HT1080 (cell line): ENCODE measurements around the gene BRF1. TPM values are rescaled to one million over a fixed set of nuclear protein-coding genes. Genes with fewer than 3 reads are reported as not detected.
A peak's percentile ranks its signal among the peaks of the same experiment; 100 is the strongest.
"Not testable (repeated sequence)": the region's sequence is repeated elsewhere in the genome, so short reads cannot be mapped to it uniquely, and the experiment has no call there.

Source experiments
- DNase-seq: peaks from one replicate; pipeline ENCODE4 v3.0.0-alpha.2; 2015; ENCODE audit warnings: low read depth
- total RNA-seq: library from RNA; depleted of rRNA; stranded (reverse); fragments of >200 nt; shearing (Covaris generic); gene quantifications from 2 replicates; pipeline ENCODE4 v1.2.3, GENCODE V29; 2014

Gene BRF1
- total RNA-seq, 1 experiment from 2014 or later: 25.6 TPM

- DNase-seq: no peak
Observed at GRCh38 chr14:105290621-105291346, 10.0 kb downstream of the BRF1 start.

GRCh38 chr14:105288936-105289335 is 11.9 kb downstream of the BRF1 start:
- DNase-seq: not testable (repeated sequence)

GRCh38 chr14:105287249-105288102 is 13.3 kb downstream of the BRF1 start:
- DNase-seq: no peak

- no peak for DNase-seq
Observed at GRCh38 chr14:105286759-105287144, 14.0 kb downstream of the BRF1 start.

- no peak for DNase-seq
Observed at GRCh38 chr14:105285174-105285573, 15.6 kb downstream of the BRF1 start.

GRCh38 chr14:105283899-105284298 is 16.9 kb downstream of the BRF1 start:
- no peak for DNase-seq

- no peak for DNase-seq
Observed at GRCh38 chr14:105283028-105283427, 17.8 kb downstream of the BRF1 start.

GRCh38 chr14:105282098-105282725 is 18.6 kb downstream of the BRF1 start:
- DNase-seq: no peak

- peak; percentile 59 for DNase-seq
Observed at GRCh38 chr14:105281371-105282097, 19.3 kb downstream of the BRF1 start.

GRCh38 chr14:105280525-105280924 is 20.3 kb downstream of the BRF1 start:
- DNase-seq: no peak

GRCh38 chr14:105279642-105280361 is 21.0 kb downstream of the BRF1 start:
- DNase-seq: no peak

GRCh38 chr14:105277448-105277847 is 23.4 kb downstream of the BRF1 start:
- not testable (repeated sequence) for DNase-seq

GRCh38 chr14:105275267-105275946 is 25.4 kb downstream of the BRF1 start:
- DNase-seq: no peak

GRCh38 chr14:105274637-105275036 is 26.2 kb downstream of the BRF1 start:
- no peak for DNase-seq

- no peak for DNase-seq
Observed at GRCh38 chr14:105273062-105273461, 27.7 kb downstream of the BRF1 start.

GRCh38 chr14:105272623-105273022 is 28.2 kb downstream of the BRF1 start:
- no peak for DNase-seq

GRCh38 chr14:105271224-105271890 is 29.4 kb downstream of the BRF1 start:
- DNase-seq: no peak

- no peak for DNase-seq
Observed at GRCh38 chr14:105269405-105269804, 31.4 kb downstream of the BRF1 start.

- no peak for DNase-seq
Observed at GRCh38 chr14:105268736-105269354, 32.0 kb downstream of the BRF1 start.
